ENCODE results near the gene THYN1.
A peak's percentile ranks its signal among the peaks of the same experiment; 100 is the strongest.

The THYN1 gene

GRCh38 chr11:134207538-134208239 is 45.5 kb downstream of the THYN1 start:
- DNase-seq: peak in 1 of 2 experiments; percentile 39

- no peak for DNase-seq
These were observed 47.0 kb downstream of the THYN1 start for GRCh38 chr11:134206185-134206584.

GRCh38 chr11:134205729-134206128 is 47.4 kb downstream of the THYN1 start:
- no peak for DNase-seq

GRCh38 chr11:134202661-134203060 is 50.5 kb downstream of the THYN1 start:
- no peak for DNase-seq

- no peak for DNase-seq
These were observed 52.5 kb downstream of the THYN1 start for GRCh38 chr11:134200688-134201087.

GRCh38 chr11:134199531-134199930 is 53.6 kb downstream of the THYN1 start:
- no peak for DNase-seq
